ENCODE data around the gene ADAMTSL1.

The ADAMTSL1 gene

GRCh38 chr9:18698992-18699391 is 225.0 kb downstream of the ADAMTSL1 start:
- CTCF ChIA-PET, result no interaction called here
- POLR2A ChIA-PET, result no interaction called here
- no peak for TF ChIP-seq CTBP1 (IDR thresholded peaks at IDR 0.05; ENCODE audit: borderline replicate concordance)
- TF ChIP-seq L3MBTL2 (conservative IDR thresholded peaks at IDR 0.05), result no peak
- no peak for TF ChIP-seq SUZ12 (IDR thresholded peaks at IDR 0.05)
- no peak for TF ChIP-seq LEF1 (IDR thresholded peaks at IDR 0.05; ENCODE audit: borderline replicate concordance)
- TF ChIP-seq HDGF (IDR thresholded peaks at IDR 0.05; ENCODE audit: borderline replicate concordance), result no peak
- TF ChIP-seq FOXA1 (IDR thresholded peaks at IDR 0.05), result no peak
- TF ChIP-seq SP1 (IDR thresholded peaks at IDR 0.05), result no peak
- no peak for TF ChIP-seq FOXK2 (IDR thresholded peaks at IDR 0.05)
- TF ChIP-seq FOXM1 (IDR thresholded peaks at IDR 0.05; ENCODE audit: borderline replicate concordance), result no peak
- no peak for TF ChIP-seq ZNF384 (IDR thresholded peaks at IDR 0.05)
- TF ChIP-seq ARNT (IDR thresholded peaks at IDR 0.05), result no peak
- no peak for TF ChIP-seq TARDBP (IDR thresholded peaks at IDR 0.05)
- no peak for TF ChIP-seq ELF4 (IDR thresholded peaks at IDR 0.05)
- TF ChIP-seq, protein P1, sequence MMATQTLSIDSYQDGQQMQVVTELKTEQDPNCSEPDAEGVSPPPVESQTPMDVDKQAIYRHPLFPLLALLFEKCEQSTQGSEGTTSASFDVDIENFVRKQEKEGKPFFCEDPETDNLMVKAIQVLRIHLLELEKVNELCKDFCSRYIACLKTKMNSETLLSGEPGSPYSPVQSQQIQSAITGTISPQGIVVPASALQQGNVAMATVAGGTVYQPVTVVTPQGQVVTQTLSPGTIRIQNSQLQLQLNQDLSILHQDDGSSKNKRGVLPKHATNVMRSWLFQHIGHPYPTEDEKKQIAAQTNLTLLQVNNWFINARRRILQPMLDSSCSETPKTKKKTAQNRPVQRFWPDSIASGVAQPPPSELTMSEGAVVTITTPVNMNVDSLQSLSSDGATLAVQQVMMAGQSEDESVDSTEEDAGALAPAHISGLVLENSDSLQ (IDR thresholded peaks at IDR 0.05), result no peak
- no peak for TF ChIP-seq NFRKB (IDR thresholded peaks at IDR 0.05)
- TF ChIP-seq BHLHE40 (IDR thresholded peaks at IDR 0.05; ENCODE audit: borderline replicate concordance), result no peak
- no peak for DNase-seq (ENCODE audit: extremely low spot score)

DNA sequence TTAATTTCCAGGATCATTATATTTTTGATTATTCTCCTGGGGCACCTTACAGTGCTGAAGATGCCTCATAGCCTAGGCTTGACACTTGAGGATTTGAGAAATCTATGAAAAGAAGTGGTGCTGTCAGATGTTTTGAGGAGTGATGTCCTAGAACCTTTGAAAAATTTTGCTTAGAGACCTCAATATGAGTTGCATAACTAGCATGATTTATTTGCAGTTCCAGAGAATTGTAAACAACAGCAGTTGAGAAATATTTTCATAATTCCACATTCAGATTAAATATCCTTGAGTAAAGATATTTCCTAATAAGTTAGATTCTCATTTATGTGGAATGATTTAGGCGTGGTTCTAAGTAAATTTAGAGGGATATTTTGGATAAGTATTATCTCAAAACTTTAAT is 225.8 kb downstream of the ADAMTSL1 start:
- TF ChIP-seq ZNF384 (IDR thresholded peaks at IDR 0.05) (no peak), L3MBTL2 (conservative IDR thresholded peaks at IDR 0.05) (no peak), FOXA1 (IDR thresholded peaks at IDR 0.05) (no peak), ELF4 (IDR thresholded peaks at IDR 0.05) (no peak), SP1 (IDR thresholded peaks at IDR 0.05) (no peak), NFRKB (IDR thresholded peaks at IDR 0.05) (no peak), SUZ12 (IDR thresholded peaks at IDR 0.05) (no peak), HDGF (IDR thresholded peaks at IDR 0.05; ENCODE audit: borderline replicate concordance) (no peak), FOXM1 (IDR thresholded peaks at IDR 0.05; ENCODE audit: borderline replicate concordance) (no peak), TARDBP (IDR thresholded peaks at IDR 0.05) (no peak), BHLHE40 (IDR thresholded peaks at IDR 0.05; ENCODE audit: borderline replicate concordance) (no peak)
- TF ChIP-seq, protein P1 (IDR thresholded peaks at IDR 0.05), result no peak
- CTCF ChIA-PET, result no interaction called here

DNA sequence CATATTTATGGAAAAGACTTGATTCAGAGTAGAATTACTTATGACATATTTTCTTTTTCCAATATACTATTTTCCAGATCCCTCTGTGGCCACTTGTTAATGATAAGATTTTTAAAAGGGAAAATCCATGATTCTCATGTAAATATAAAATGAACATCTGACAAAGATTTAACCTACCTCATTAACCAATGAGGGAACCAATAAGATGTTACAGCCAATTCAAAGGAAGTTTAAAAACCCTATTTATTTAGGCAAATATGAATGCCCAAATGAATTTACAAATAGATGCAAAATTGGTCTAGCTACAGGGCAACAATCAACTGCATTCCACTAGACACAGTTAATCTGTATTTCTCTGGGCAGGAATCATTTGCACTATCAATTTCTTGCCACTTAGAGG is 226.8 kb downstream of the ADAMTSL1 start:
- DNase-seq (ENCODE audit: extremely low spot score), result no peak
- ChIA-PET POLR2A (no interaction called here), CTCF (interaction anchor here (0.6 kb wide), 1 partner anchor 465 kb away, joined by 5 read pairs; no protein-coding TSS in a partner anchor)
- TF ChIP-seq HDGF (IDR thresholded peaks at IDR 0.05; ENCODE audit: borderline replicate concordance), result no peak
- TF ChIP-seq, protein P1 (IDR thresholded peaks at IDR 0.05), result no peak
- TF ChIP-seq SP1 (IDR thresholded peaks at IDR 0.05), result no peak
- no peak for TF ChIP-seq ZNF384 (IDR thresholded peaks at IDR 0.05)
- TF ChIP-seq TARDBP (IDR thresholded peaks at IDR 0.05), result no peak
- no peak for TF ChIP-seq CTBP1 (IDR thresholded peaks at IDR 0.05; ENCODE audit: borderline replicate concordance)
- no peak for TF ChIP-seq BHLHE40 (IDR thresholded peaks at IDR 0.05; ENCODE audit: borderline replicate concordance)
- no peak for TF ChIP-seq NFRKB (IDR thresholded peaks at IDR 0.05)
- TF ChIP-seq FOXM1 (IDR thresholded peaks at IDR 0.05; ENCODE audit: borderline replicate concordance), result no peak
- no peak for TF ChIP-seq FOXK2 (IDR thresholded peaks at IDR 0.05)
- no peak for TF ChIP-seq FOXA1 (IDR thresholded peaks at IDR 0.05)
- TF ChIP-seq SUZ12 (IDR thresholded peaks at IDR 0.05), result no peak
- TF ChIP-seq LEF1 (IDR thresholded peaks at IDR 0.05; ENCODE audit: borderline replicate concordance), result no peak
- no peak for TF ChIP-seq ARNT (IDR thresholded peaks at IDR 0.05)
- TF ChIP-seq L3MBTL2 (conservative IDR thresholded peaks at IDR 0.05), result no peak
- no peak for TF ChIP-seq ELF4 (IDR thresholded peaks at IDR 0.05)

More for the DNA sequence above, 225.8 kb downstream of the ADAMTSL1 start:
- no peak for DNase-seq (ENCODE audit: extremely low spot score)
- POLR2A ChIA-PET, result no interaction called here

DNA sequence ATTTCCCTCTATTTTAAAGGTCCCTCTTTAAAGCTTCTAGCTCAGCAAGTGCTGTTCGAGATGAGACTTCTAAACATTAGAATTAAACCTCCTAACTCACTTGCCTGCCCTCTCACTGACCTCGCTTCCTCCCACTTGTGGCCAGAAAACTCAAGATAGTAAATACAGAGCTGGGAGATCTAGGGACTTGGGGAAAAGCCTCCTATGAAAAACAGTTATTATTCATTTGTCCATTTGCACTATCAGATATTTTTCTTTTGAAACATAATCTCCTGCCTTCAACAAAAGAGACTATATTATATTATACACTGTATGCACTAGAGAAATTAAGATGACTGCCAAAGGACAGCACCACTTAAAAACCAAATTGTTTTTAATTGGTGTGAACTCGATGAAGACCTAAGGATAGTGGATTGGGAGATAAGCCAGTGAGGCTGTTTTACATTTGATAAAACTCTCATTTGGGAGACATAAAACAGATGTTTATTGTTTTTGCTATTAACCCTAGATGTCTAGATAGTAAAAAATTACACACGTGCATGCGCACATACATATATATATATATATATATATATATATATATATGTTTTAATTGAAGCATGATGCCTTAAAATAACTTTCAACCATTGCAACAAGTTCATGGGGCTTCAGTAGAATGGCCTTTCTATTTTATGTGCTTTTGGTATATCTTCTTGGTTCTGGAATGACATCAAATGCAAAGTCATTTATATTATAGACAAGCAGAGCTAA is 229.4 kb downstream of the ADAMTSL1 start:
- TF ChIP-seq FOXM1 (IDR thresholded peaks at IDR 0.05; ENCODE audit: borderline replicate concordance), result no peak
- TF ChIP-seq SP1 (IDR thresholded peaks at IDR 0.05), result no peak
- no peak for TF ChIP-seq CTBP1 (IDR thresholded peaks at IDR 0.05; ENCODE audit: borderline replicate concordance)
- no peak for DNase-seq (ENCODE audit: extremely low spot score)
- CTCF ChIA-PET, result no interaction called here
- POLR2A ChIA-PET, result no interaction called here

DNA sequence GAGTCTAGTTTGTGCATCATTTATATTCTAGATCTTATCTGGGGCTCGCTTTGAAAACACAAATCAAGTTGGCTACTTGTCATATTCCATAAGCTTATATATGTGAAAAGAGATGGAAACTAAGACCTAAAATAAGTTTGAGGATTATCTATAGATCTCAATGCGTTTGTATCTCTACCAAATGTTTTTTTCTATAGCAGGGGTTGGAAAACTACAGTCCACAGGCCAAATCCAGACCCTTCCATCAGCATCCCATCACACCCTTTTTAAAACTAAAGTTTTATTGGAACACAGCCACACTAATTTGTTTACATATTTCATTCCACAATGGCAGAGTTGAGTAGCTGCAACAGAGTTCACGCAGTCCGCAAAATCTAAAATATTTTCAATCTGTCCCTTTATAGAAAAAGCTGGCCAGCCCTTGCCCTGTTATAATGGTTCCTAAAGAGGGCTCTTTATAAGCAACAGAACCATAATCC is 230.0 kb downstream of the ADAMTSL1 start:
- TF ChIP-seq L3MBTL2 (conservative IDR thresholded peaks at IDR 0.05), result no peak
- no peak for TF ChIP-seq FOXM1 (IDR thresholded peaks at IDR 0.05; ENCODE audit: borderline replicate concordance)
- ChIA-PET CTCF (interaction anchor here (0.6 kb wide), 1 partner anchor 88 kb away, joined by 3 read pairs; no protein-coding TSS in a partner anchor), POLR2A (no interaction called here)
- no peak for DNase-seq (ENCODE audit: extremely low spot score)

DNA sequence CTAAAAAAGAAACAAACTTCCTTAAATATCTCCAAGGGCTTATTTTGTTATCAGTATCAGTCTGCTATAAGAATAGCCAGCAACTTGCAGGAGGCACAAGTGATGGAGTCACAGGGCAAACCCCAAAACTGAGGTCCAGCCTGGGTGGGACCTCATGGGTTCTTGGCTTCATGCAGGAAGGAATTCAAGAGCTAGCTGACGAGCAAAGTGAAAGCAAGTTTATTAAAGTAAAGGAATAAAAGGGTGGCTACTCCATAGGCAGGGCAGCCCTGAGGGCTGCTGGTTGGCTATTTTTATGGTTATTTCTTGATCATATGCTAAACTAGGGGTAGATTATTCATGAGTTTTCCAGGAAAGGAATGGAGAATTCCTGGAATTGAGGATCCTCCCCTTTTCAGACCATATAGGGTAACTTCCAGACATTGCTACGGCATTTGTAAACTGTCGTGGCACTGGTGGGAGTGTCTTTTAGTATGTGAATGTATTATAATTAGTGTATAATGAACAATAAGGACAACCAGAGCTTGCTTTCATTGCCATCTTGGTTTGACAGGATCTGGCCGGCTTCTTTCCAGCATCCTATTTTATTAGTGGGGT is 231.9 kb downstream of the ADAMTSL1 start:
- no peak for DNase-seq (ENCODE audit: extremely low spot score)
- POLR2A ChIA-PET, result no interaction called here
- CTCF ChIA-PET, result no interaction called here
- TF ChIP-seq L3MBTL2 (conservative IDR thresholded peaks at IDR 0.05) (no peak), FOXM1 (IDR thresholded peaks at IDR 0.05; ENCODE audit: borderline replicate concordance) (no peak), SP1 (IDR thresholded peaks at IDR 0.05) (no peak), CTBP1 (IDR thresholded peaks at IDR 0.05; ENCODE audit: borderline replicate concordance) (no peak), FOXA1 (IDR thresholded peaks at IDR 0.05) (no peak), NFRKB (IDR thresholded peaks at IDR 0.05) (no peak), ELF4 (IDR thresholded peaks at IDR 0.05) (no peak), LEF1 (IDR thresholded peaks at IDR 0.05; ENCODE audit: borderline replicate concordance) (no peak), FOXK2 (IDR thresholded peaks at IDR 0.05) (no peak)
- TF ChIP-seq, protein P1 (IDR thresholded peaks at IDR 0.05), result no peak

All from HEK293T (cell line).